AG09309 (cell line): ENCODE data around the gene KCNH5.

ENCODE experiments used
- DNase-seq: peaks from one replicate; pipeline ENCODE4 v3.0.0-alpha.2; 2010; ENCODE audit warnings: low read depth
- H3K4me3 ChIP-seq: 2 replicates; pipeline ENCODE4 v1.5.1; 2011; ENCODE audit warnings: mild to moderate bottlenecking, low read depth, low read length, moderate library complexity; ENCODE audit not compliant: control insufficient read depth
- CTCF ChIP-seq: IDR thresholded peaks from 2 replicates; pipeline ENCODE4 v1.5.1; 2011; ENCODE audit warnings: mild to moderate bottlenecking, low read depth, low read length, inconsistent platforms; ENCODE audit not compliant: insufficient read depth, control insufficient read depth; ENCODE audit errors: missing control alignments

KCNH5 gene

DNA sequence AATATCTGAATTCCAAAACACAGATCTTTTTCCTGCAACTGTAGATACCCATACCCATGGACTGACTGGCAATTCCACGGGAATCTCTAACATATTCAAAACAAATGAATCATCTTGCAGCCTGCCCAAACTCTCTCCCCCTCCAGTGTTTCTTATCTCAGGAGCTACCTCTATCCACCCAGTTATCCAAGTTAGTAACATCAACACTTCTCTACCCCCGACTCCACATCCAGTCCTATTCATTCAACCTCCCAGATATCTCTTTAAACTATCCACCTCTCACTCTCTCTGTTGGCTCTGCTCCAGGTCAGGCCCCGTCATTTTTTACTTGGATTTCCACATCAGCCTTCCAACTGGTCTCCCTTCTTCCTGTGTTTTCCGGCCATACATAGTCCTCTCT lies 6.7 kb upstream of the KCNH5 start:
- H3K4me3 ChIP-seq, result no peak overlapping the region
- no peak for TF ChIP-seq CTCF
- no peak for DNase-seq

DNA sequence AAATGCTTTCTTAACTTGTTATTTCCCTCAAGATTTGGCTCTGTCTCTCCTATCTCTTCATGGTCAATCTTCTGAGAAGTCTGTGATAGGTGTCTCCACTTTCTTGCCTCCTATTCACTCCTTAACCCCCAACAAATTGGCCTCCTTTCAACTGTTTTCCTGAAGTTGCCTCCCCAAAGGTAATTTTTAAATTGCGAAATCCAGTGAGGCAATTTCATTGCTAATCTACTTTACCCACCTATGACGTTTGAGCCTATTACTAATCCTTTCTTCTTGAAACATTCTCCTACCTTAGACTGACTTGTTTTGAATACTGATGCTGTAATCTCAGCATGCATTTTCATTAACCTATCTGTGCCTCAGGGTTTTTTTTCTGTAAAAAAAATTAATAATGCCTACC lies 6.0 kb upstream of the KCNH5 start:
- DNase-seq, result no peak
- no peak for TF ChIP-seq CTCF
- H3K4me3 ChIP-seq, result no peak overlapping the region

DNA sequence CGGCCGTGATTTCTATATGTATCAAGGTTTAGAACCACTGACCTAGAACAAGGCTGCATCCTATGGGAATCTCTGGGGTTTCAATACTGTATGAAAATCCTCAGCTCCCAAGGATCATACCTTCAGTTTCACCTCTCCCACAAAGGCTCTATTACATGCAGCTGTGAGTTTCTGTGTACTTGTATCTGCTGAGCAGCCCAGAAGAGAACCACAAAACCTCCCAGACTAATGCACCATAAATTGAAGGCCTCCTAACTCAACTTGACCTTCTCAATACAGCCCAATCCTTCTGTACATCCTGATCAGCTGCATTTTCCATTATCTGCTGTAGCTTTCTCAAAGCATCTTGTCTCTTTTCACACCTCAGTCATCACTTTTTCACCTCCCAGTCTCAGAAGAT lies 5.4 kb upstream of the KCNH5 start:
- no peak for DNase-seq
- TF ChIP-seq CTCF, result no peak
- no peak overlapping the region for H3K4me3 ChIP-seq

DNA sequence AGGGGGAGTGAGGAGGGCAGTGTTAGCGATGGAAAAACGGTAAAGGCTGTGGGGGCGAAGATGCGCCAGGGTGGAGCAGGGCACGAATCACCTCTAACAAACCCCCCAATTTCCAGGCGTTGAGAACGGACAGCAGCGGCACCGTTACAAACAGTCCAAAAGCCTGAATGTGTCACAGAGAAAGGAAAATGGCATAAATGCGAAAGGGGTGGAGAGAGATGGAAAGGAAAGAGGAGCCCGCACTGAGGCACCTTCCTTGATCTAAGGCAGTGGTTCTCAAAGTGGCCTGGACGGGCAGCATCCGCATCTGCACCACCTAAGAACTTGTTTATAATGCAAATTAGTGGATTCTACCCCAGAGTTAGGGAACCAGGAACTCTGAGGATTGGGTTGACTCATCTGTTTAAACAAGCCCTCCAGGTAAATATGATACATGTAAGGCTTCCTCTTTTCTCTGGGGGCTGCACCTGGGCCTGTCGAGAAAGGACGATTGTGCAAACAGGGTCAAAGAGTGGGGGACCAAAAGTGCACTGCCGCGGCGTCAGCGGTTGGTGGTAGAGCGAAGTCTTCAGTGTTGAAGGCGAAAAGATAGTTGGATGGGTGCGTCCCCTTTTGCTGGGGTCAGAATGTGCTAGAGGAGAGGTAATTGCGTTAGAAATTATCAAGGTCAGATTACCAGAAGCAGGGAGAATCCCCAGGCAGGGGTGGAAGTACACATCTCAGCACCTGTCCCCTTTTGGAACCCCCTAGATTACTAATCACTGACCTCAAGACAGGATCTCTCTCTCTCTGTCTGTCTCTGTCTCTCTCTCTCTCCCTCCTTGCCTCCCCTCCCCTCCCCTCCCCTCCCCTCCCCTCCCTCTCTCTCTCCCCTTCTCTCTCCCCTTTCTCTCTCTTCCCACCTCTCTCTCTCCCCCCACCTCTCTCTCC lies 1.3 kb upstream of the KCNH5 start:
- TF ChIP-seq CTCF, result no peak
- DNase-seq, result no peak
- H3K4me3 ChIP-seq, result no peak overlapping the region

DNA sequence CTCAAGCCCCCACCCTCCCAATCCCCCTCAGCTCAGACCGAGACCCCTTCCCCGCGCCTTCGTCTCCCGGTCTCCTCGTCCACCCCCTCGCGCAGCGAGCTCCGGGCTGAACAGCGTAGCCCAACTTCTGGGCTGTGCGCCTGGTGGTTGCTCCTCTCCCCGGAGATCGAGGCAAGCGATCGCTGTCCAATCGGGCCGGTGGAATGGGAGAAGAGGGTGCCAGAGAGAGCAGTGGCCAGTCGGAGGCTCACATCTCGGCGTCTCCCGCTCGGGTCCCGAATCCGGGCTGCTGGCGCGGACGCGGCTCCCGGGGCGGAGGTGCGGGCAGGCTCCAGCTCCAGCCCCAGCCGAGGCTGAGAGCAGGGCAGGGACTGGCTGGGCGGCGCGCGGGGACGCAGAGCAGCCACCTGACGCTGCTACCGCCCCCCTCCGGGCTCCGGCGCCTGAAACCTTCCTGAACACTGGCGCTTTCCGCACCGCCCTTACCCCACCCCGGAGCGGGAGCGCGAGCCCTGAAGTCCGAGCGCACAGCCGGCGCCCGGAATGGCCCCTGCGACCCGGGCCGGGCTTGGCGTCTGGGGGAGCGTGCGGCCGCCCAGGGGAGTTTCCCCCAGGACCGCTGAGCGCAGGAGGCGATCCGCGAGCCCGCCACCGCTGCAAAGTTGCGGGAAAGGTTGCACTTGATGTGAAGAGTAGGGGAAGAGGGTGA lies 508 bp upstream of the KCNH5 start:
- DNase-seq, result no peak
- H3K4me3 ChIP-seq, result no peak overlapping the region; the same call in 1 of the 2 replicates
- TF ChIP-seq CTCF, result no peak

DNA sequence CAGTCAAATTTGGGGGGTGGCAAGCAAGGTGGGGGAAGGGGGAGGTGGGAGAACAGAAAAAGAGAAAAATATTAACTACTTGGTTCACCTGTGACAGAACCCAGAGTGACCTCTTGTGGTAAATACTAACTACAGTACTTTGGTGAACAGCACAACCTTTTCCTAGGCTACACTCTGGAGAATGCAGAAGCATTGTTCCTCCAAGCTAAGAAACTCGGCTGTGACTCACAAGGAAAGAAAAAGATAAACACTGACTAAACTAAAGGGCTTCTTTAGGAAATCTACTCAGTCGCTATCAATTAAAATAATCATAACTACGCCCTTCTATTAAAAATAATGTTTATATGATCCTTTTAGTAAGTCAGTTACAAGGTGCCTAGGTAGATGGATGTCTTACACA lies 5.4 kb downstream of the KCNH5 start:
- no peak for TF ChIP-seq CTCF
- no peak overlapping the region for H3K4me3 ChIP-seq
- DNase-seq, result no peak
